Measurements from ENCODE around the gene GNAQ.
A peak's percentile ranks its signal among the peaks of the same experiment; 100 is the strongest.

GNAQ gene

DNA sequence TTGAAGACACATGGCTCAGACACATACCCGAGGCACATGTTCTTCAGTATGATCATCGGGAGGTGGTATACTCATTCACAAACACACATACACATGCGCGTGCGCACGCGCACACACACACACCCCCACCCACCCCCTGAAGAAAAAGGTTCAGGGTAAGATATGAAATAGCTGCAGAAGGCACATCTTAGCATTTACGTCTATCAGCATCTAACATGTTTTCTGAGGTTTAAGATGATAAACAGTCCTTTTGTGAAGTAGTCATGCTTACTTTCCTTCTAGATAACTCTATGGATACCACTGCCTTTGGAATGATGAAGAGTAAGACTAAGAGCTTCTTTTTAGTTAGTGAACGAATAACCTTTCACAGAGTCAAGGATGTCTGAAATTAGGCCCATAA is 278.4 kb downstream of the GNAQ start:
- H3K9me3 Mint-ChIP-seq, result peaks cover 6% of the 10 kb centered on the region
- H3K4me3 Mint-ChIP-seq, result no peak overlapping the region
- peak overlapping the region; percentile 9 for H3K27ac Mint-ChIP-seq

DNA sequence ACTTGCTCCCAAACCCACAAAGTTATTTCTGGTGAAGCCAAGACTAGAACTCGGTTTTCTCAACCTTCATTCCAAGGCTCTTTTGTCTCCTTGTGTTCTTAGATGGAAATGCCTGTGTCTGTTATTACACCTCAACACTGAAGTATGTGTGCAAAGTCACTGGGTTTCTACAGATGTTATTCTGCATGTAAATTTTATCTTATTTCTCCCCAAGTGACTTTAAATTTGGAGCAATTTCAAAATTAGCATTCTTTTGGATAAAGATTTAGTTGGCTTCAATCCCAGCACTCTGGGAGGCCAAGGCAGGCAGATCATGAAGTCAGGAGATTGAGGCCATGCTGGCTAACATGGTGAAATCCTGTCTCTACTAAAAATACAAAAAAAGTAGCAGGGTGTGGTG is 279.1 kb downstream of the GNAQ start:
- H3K27me3 Mint-ChIP-seq, result no peaks in the 10 kb centered on the region
- no peak overlapping the region for H3K4me3 Mint-ChIP-seq
- H3K27ac Mint-ChIP-seq, result no peak overlapping the region
- no peak for DNase-seq
- H3K4me1 Mint-ChIP-seq (ENCODE audit: low read depth), result peaks cover 37% of the 10 kb centered on the region
- H3K9me3 Mint-ChIP-seq, result peaks cover 6% of the 10 kb centered on the region
- peaks cover 17% of the 10 kb centered on the region for H3K36me3 Mint-ChIP-seq (ENCODE audit: low read depth)

More for the DNA sequence above, 278.4 kb downstream of the GNAQ start:
- Mint-ChIP-seq H3K4me1 (ENCODE audit: low read depth) (peaks cover 31% of the 10 kb centered on the region), H3K27me3 (no peaks in the 10 kb centered on the region), H3K36me3 (ENCODE audit: low read depth) (peaks cover 17% of the 10 kb centered on the region)
- no peak for DNase-seq

DNA sequence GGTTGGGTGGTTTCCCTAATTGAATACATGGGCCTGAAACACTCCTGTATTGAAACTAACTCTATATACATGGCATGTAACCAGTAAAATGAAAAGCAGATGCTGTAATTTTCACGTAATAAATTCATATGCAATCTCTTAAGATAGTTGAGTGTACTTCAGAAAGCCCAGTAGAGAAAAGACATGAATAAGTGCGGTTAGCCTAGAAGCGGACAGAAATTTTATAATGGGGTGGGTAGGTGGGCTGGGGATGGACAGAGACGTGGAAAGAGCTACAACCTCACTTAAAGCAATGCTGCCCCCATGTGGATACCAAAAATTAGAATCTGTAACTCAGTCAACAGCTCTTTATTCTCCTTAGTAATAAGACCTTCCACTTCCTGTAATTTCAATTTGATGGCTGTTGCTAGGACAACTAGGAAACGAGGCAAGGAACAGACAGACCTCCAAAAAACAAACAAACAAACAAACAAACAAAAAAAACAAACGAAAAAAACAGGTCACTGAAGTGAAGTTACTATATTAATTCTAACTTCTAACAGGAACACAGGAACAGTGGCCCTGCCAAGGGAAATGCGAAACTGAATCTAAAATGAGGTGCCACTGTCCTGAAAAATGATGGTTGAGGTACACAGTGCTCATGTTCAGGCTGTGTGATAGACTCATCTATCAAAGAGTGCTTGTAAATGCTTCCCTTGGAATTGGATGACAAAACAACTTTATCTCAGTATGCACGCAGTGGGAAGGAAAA is 280.1 kb downstream of the GNAQ start:
- Mint-ChIP-seq H3K27ac (no peak overlapping the region), H3K4me1 (ENCODE audit: low read depth) (peaks cover 46% of the 10 kb centered on the region), H3K4me3 (no peak overlapping the region), H3K9me3 (no peaks in the 10 kb centered on the region), H3K36me3 (ENCODE audit: low read depth) (peaks cover 9% of the 10 kb centered on the region), H3K27me3 (no peaks in the 10 kb centered on the region)
- no peak for DNase-seq

DNA sequence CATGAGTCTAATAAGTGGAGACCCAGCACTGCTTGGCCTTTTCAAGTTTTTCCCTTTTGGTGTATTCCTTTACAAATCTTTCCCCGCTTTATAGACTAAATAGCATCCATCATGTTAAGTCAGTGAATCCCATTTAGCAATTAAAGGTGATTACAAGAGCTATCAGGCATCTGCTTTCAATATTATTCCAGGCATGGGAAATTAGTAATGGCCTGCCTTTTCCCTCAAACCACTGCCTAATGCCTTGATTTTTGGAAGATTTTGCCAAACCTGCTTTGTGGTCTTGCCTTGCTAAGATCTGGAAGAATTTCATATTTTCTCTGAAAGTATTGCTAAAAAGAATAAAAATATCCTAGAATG is 280.6 kb downstream of the GNAQ start:
- Mint-ChIP-seq H3K36me3 (ENCODE audit: low read depth) (peaks cover 7% of the 10 kb centered on the region), H3K4me3 (no peak overlapping the region), H3K9me3 (no peaks in the 10 kb centered on the region), H3K27ac (no peak overlapping the region), H3K4me1 (ENCODE audit: low read depth) (peaks cover 51% of the 10 kb centered on the region), H3K27me3 (no peaks in the 10 kb centered on the region)
- DNase-seq, result no peak

DNA sequence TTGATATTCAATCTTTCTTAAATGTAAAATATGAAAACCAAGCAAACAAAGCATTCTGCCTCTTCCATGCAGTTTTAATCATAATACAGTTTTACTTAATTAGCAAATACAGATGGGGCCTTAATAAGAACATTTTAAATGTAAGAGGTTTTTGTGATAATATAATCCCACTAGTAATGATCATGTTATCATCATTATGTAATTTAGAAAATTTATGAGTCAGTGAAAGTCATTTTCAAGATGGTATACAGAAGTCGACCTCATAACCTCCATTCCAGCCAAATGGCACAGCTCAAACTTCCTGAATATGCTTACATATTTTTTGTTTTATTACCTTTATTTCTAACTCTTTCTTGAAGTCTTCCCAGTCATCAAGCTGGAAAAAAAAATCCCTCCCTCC is 281.3 kb downstream of the GNAQ start:
- no peak for DNase-seq
- H3K4me3 Mint-ChIP-seq, result no peak overlapping the region
- H3K27me3 Mint-ChIP-seq, result no peaks in the 10 kb centered on the region
- no peak overlapping the region for H3K27ac Mint-ChIP-seq
- no peaks in the 10 kb centered on the region for H3K9me3 Mint-ChIP-seq
- peaks cover 56% of the 10 kb centered on the region for H3K4me1 Mint-ChIP-seq (ENCODE audit: low read depth)
- peaks cover 5% of the 10 kb centered on the region for H3K36me3 Mint-ChIP-seq (ENCODE audit: low read depth)

DNA sequence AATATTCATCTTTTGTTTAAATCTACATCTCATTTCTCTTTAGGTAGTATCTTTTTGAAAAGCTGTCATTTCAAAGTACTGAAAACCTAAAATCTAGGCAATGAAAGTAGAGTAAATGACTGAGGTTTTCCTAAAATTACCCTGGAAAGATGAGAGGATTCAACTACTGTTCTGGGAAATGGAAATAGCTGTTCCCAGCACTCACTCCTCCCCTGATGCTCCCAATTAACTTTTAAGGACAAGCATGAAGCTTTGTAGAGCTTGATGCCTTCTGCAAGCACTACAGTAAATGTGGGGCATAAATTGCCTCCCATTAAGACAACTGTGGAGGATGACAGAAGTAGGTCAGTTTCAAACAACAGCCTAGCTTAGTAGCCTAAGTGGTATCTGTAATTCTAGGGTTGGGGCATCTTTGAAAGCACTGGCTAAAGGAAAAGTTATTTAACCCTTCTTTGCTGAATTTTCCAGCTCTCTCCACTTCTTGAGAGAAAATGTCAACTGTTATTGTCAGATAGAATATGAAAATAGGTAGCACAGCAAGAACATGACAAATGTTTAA is 283.3 kb downstream of the GNAQ start:
- H3K4me3 Mint-ChIP-seq, result no peak overlapping the region
- no peak overlapping the region for H3K27ac Mint-ChIP-seq
- no peaks in the 10 kb centered on the region for H3K27me3 Mint-ChIP-seq
- peaks cover 7% of the 10 kb centered on the region for H3K36me3 Mint-ChIP-seq (ENCODE audit: low read depth)
- DNase-seq, result no peak
- H3K4me1 Mint-ChIP-seq (ENCODE audit: low read depth), result peaks cover 68% of the 10 kb centered on the region
- no peaks in the 10 kb centered on the region for H3K9me3 Mint-ChIP-seq

DNA sequence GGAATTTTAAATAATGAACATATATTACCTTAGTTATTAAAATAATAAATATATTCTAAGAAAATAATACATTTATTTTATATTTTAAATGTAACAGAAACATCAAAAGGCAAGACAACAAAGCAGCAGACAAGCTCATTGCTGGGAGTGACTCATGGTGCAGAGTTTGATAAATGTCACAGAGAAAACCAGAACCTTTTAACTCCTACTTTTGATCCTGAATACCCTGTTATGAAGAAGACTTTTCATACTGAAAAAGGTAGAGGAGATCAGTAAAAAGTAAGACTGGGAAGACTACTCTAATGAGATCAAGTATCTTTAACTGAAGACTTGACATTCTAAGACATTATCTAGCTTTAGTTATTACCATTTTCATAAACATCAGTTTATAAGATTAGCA is 284.4 kb downstream of the GNAQ start:
- Mint-ChIP-seq H3K36me3 (ENCODE audit: low read depth) (peaks cover 7% of the 10 kb centered on the region), H3K27ac (peak overlapping the region; percentile 63), H3K27me3 (no peaks in the 10 kb centered on the region), H3K4me3 (no peak overlapping the region), H3K9me3 (no peaks in the 10 kb centered on the region), H3K4me1 (ENCODE audit: low read depth) (peaks cover 65% of the 10 kb centered on the region)
- DNase-seq, result no peak

DNA sequence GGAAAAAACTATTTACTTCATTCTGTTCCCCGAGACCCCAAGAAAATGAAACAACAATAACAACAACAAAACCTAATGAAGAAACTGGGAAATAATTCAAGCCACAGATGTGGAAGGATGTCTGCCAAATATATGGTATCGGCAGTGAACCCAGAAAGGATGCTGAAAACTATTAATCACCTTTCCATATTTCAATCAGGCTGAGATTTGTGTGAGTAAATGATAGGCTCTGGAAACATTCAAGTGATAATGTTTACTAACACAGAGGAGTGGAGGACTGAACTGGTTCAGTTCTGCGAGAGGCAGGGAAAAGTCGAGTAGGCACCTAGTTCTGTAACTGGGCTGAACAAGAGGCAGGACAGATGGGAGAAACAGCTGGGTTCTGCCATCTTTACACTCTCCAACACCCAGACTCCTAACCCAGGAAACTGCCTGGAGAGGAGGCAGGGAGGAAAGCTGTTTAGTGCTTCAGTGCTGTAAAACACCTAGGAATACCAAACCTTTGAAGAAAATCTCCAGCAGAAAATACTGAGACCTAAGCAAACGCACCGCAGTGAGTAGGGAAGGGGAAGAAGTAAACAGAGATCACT is 286.7 kb downstream of the GNAQ start:
- Mint-ChIP-seq H3K36me3 (ENCODE audit: low read depth) (peaks cover 7% of the 10 kb centered on the region), H3K4me1 (ENCODE audit: low read depth) (peaks cover 48% of the 10 kb centered on the region), H3K27me3 (no peaks in the 10 kb centered on the region), H3K4me3 (no peak overlapping the region), H3K9me3 (no peaks in the 10 kb centered on the region), H3K27ac (peak overlapping the region; percentile 48)
- no peak for DNase-seq

DNA sequence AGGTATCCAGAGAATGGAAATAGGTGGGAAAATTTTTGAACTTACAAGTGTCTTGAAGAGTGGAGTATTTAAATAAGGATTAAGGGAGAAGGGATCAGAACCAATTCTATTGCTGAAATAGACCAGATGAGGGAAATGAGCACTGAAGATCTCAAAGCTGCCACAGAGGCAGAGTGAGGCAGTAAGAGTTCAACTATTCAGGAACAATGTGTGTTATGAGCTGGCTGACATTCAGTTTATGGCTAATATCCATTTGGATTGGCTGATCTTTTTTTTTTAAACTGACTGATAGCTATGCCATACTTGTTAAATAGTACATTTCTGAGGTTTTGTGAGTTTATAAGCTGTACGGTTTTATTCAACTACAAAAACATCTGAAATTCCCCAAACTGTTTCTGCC is 288.2 kb downstream of the GNAQ start:
- Mint-ChIP-seq H3K36me3 (ENCODE audit: low read depth) (peaks cover 7% of the 10 kb centered on the region), H3K4me1 (ENCODE audit: low read depth) (peaks cover 54% of the 10 kb centered on the region), H3K4me3 (no peak overlapping the region), H3K27me3 (no peaks in the 10 kb centered on the region), H3K9me3 (no peaks in the 10 kb centered on the region), H3K27ac (no peak overlapping the region)
- DNase-seq, result no peak

GRCh38 chr9:77738932-77739331 is 292.7 kb downstream of the GNAQ start:
- no peaks in the 10 kb centered on the region for H3K9me3 Mint-ChIP-seq
- H3K27ac Mint-ChIP-seq, result no peak overlapping the region
- peaks cover 17% of the 10 kb centered on the region for H3K4me1 Mint-ChIP-seq (ENCODE audit: low read depth)
- no peak overlapping the region for H3K4me3 Mint-ChIP-seq
- DNase-seq, result no peak
- H3K27me3 Mint-ChIP-seq, result no peaks in the 10 kb centered on the region
- H3K36me3 Mint-ChIP-seq (ENCODE audit: low read depth), result peaks cover 4% of the 10 kb centered on the region

GRCh38 chr9:77735494-77735893 is 296.1 kb downstream of the GNAQ start:
- no peaks in the 10 kb centered on the region for H3K9me3 Mint-ChIP-seq
- peaks cover 29% of the 10 kb centered on the region for H3K4me1 Mint-ChIP-seq (ENCODE audit: low read depth)
- peaks cover 7% of the 10 kb centered on the region for H3K36me3 Mint-ChIP-seq (ENCODE audit: low read depth)
- DNase-seq, result no peak
- no peak overlapping the region for H3K27ac Mint-ChIP-seq
- no peaks in the 10 kb centered on the region for H3K27me3 Mint-ChIP-seq
- no peak overlapping the region for H3K4me3 Mint-ChIP-seq

DNA sequence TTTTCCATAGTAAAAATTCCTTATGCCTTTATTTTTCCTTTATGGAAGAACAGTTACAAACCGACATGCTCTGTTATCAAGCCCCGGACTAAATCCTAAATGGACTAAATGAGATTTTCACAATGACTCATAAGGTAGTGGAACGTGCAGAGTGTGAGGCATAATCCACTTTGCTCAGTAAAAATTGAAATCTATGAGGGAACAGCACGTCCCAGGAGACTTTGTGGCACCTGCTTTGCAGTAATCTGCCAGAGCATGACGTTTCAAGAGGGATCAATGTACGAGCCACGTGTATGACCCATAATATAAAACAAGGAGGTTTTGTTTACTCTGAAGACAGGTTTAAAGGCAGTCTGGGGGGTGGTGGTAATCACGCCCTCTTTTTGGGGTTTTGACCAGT is 299.7 kb downstream of the GNAQ start:
- H3K36me3 Mint-ChIP-seq (ENCODE audit: low read depth), result peaks cover 33% of the 10 kb centered on the region
- H3K9me3 Mint-ChIP-seq, result no peaks in the 10 kb centered on the region
- H3K4me1 Mint-ChIP-seq (ENCODE audit: low read depth), result peaks cover 47% of the 10 kb centered on the region
- H3K4me3 Mint-ChIP-seq, result no peak overlapping the region
- no peaks in the 10 kb centered on the region for H3K27me3 Mint-ChIP-seq
- no peak overlapping the region for H3K27ac Mint-ChIP-seq
- no peak for DNase-seq

GRCh38 chr9:77731008-77731698 is 300.5 kb downstream of the GNAQ start:
- H3K27ac Mint-ChIP-seq, result peak overlapping the region; percentile 28
- peaks cover 54% of the 10 kb centered on the region for H3K4me1 Mint-ChIP-seq (ENCODE audit: low read depth)
- DNase-seq, result no peak
- no peaks in the 10 kb centered on the region for H3K27me3 Mint-ChIP-seq
- H3K36me3 Mint-ChIP-seq (ENCODE audit: low read depth), result peaks cover 41% of the 10 kb centered on the region
- H3K4me3 Mint-ChIP-seq, result no peak overlapping the region
- H3K9me3 Mint-ChIP-seq, result no peaks in the 10 kb centered on the region

- peak overlapping the region; percentile 1 for H3K4me3 Mint-ChIP-seq
- peak overlapping the region; percentile 85 for H3K27ac Mint-ChIP-seq
- no peaks in the 10 kb centered on the region for H3K9me3 Mint-ChIP-seq
- no peak for DNase-seq
- H3K4me1 Mint-ChIP-seq (ENCODE audit: low read depth), result peaks cover 67% of the 10 kb centered on the region
- H3K27me3 Mint-ChIP-seq, result no peaks in the 10 kb centered on the region
- peaks cover 53% of the 10 kb centered on the region for H3K36me3 Mint-ChIP-seq (ENCODE audit: low read depth)
Measured at GRCh38 chr9:77729177-77729576, 302.4 kb downstream of the GNAQ start.

- Mint-ChIP-seq H3K27me3 (no peaks in the 10 kb centered on the region), H3K27ac (peak overlapping the region; percentile 83), H3K36me3 (ENCODE audit: low read depth) (peaks cover 63% of the 10 kb centered on the region), H3K4me3 (no peak overlapping the region), H3K9me3 (no peaks in the 10 kb centered on the region), H3K4me1 (ENCODE audit: low read depth) (peaks cover 62% of the 10 kb centered on the region)
- DNase-seq, result no peak
Measured at GRCh38 chr9:77726814-77727213, 304.8 kb downstream of the GNAQ start.

Measured in activated T-cell treated with anti-CD3 and anti-CD28 coated beads, Interleukin-2, amount 50 U/mL, for 24 hours (primary cell).